ENCODE results near the gene TSSC4.

DNA sequence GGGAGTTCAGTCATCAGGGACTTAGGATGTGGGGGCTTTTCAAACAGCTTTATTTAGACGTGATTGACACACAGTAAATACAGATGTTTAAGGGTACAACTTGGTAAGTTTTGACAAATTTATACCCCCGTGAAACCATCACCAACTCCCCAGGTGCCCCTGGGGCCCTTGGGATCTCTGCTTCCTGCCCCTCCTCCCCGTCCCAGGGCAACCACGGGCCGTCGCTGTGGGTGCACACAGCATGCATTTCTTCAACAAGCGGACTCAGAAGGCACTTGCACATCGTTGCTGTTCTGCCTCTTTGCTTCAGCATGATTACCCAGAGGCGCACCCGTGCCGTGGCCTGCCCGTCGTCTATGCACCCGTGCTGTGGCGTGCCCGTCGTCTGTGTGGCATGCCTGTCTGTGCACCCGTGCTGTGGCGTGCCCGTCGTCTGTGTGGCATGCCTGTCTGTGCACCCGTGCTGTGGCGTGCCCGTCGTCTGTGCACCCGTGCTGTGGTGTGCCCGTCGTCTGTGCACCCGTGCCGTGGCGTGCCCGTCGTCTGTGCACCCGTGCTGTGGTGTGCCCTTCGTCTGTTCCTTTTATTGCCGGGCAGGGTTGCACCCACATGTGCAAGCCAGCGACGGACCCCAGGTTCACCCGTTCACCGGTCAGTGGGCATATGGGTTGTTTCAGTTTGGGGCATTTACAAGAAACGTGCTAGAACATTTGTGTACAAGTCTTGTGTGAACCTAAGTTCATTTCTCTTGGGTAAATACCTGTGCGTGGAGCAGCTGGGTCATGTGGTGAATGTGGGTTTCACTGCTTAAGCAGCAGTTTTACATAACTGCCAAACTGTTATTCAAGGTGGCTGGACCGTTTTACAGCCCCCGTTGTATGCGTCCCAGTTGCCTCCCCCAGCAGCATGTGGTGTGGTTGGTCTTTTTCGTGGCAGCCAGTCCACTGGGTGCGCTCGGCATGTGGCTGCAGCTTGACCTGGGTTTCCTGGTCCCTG, 15.1 kb upstream of the TSSC4 start:
- TF ChIP-seq, protein P1, sequence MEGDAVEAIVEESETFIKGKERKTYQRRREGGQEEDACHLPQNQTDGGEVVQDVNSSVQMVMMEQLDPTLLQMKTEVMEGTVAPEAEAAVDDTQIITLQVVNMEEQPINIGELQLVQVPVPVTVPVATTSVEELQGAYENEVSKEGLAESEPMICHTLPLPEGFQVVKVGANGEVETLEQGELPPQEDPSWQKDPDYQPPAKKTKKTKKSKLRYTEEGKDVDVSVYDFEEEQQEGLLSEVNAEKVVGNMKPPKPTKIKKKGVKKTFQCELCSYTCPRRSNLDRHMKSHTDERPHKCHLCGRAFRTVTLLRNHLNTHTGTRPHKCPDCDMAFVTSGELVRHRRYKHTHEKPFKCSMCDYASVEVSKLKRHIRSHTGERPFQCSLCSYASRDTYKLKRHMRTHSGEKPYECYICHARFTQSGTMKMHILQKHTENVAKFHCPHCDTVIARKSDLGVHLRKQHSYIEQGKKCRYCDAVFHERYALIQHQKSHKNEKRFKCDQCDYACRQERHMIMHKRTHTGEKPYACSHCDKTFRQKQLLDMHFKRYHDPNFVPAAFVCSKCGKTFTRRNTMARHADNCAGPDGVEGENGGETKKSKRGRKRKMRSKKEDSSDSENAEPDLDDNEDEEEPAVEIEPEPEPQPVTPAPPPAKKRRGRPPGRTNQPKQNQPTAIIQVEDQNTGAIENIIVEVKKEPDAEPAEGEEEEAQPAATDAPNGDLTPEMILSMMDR (IDR thresholded peaks at IDR 0.05; ENCODE audit: insufficient read depth, low read length), result no peak
- TF ChIP-seq, protein P2, sequence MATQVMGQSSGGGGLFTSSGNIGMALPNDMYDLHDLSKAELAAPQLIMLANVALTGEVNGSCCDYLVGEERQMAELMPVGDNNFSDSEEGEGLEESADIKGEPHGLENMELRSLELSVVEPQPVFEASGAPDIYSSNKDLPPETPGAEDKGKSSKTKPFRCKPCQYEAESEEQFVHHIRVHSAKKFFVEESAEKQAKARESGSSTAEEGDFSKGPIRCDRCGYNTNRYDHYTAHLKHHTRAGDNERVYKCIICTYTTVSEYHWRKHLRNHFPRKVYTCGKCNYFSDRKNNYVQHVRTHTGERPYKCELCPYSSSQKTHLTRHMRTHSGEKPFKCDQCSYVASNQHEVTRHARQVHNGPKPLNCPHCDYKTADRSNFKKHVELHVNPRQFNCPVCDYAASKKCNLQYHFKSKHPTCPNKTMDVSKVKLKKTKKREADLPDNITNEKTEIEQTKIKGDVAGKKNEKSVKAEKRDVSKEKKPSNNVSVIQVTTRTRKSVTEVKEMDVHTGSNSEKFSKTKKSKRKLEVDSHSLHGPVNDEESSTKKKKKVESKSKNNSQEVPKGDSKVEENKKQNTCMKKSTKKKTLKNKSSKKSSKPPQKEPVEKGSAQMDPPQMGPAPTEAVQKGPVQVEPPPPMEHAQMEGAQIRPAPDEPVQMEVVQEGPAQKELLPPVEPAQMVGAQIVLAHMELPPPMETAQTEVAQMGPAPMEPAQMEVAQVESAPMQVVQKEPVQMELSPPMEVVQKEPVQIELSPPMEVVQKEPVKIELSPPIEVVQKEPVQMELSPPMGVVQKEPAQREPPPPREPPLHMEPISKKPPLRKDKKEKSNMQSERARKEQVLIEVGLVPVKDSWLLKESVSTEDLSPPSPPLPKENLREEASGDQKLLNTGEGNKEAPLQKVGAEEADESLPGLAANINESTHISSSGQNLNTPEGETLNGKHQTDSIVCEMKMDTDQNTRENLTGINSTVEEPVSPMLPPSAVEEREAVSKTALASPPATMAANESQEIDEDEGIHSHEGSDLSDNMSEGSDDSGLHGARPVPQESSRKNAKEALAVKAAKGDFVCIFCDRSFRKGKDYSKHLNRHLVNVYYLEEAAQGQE (IDR thresholded peaks at IDR 0.05; ENCODE audit: insufficient replicate concordance, low read depth), result no peak

Measured in HL-60 (cell line).